Heart right ventricle (tissue), 16 donors: ENCODE data around the gene TUFM. TPM values are rescaled to one million over a fixed set of nuclear protein-coding genes. Genes with fewer than 3 reads are reported as not detected.
A peak's percentile ranks its signal among the peaks of the same experiment; 100 is the strongest.

Experiments
- ATAC-seq, 8 donors: fragments of 200-7000 bp; cut with Tn5 transposase; one replicate each; pipeline ENCODE4 v1.9.1; 2020; ENCODE audit warnings: mild to moderate bottlenecking in 8 of 8, moderate library complexity in 8 of 8, moderate number of reproducible peaks in 1 of 8
- DNase-seq, 2 donors: peaks; one replicate each; pipeline ENCODE4 v3.0.0-alpha.2; 2020
- H3K27ac ChIP-seq, 10 donors: fragments of 200-600 bp; sonication (generic) in 2 of 10; one replicate each; pipeline versions ENCODE4 v1.5.0 to v1.8.0; 2020 to 2022; ENCODE audit warnings: mild to moderate bottlenecking in 3 of 10
- H3K27me3 ChIP-seq, 7 donors: fragments of 200-600 bp; one replicate each; pipeline ENCODE4 v1.8.0; 2021 to 2022; ENCODE audit warnings: mild to moderate bottlenecking in 2 of 7
- H3K36me3 ChIP-seq, 9 donors: fragments of 200-600 bp; sonication (generic) in 1 of 9; one replicate each; pipeline versions ENCODE4 v1.5.0 to v1.8.0; 2020 to 2022; ENCODE audit warnings: mild to moderate bottlenecking in 2 of 9
- H3K4me1 ChIP-seq, 9 donors: fragments of 200-600 bp; sonication (generic) in 1 of 9; one replicate each; pipeline versions ENCODE4 v1.5.0 to v1.8.0; 2020 to 2022; ENCODE audit warnings: mild to moderate bottlenecking in 4 of 9
- H3K4me3 ChIP-seq, 10 donors: fragments of 200-600 bp; sonication (generic) in 2 of 10; one replicate each; pipeline versions ENCODE4 v1.5.0 to v1.8.0; 2020 to 2022; ENCODE audit warnings: mild to moderate bottlenecking in 7 of 10, moderate library complexity in 2 of 10
- H3K9me3 ChIP-seq, 11 donors: fragments of 200-600 bp in 10 of 11; sonication (generic) in 2 of 11; one replicate each; pipeline versions ENCODE4 v1.5.0 to v1.8.0; 2013 to 2022; ENCODE audit warnings: mild to moderate bottlenecking in 2 of 11, control low read depth in 1 of 11, moderate library complexity in 1 of 11
- WGBS, 2 donors: extraction: QIAGEN DNeasy Blood & Tissue Kit; methylation state at CpG; one replicate each; pipeline ENCODE4 v1.1.7; 2013; ENCODE audit warnings: inconsistent platforms in 1 of 2; 5-methylcytosine and 5-hydroxymethylcytosine counted together
- intact Hi-C, 10 donors: fragments of 100-400 bp; cut with DNase I; formaldehyde crosslinking; loops; one replicate each; pipeline versions ENCODE4 v1.11.1 to v1.14.2; 2022
- polyA plus RNA-seq, 2 donors: library from polyadenylated mRNA; stranded (reverse); fragments of 200-250 nt; gene quantifications; one replicate each; pipeline ENCODE4 v1.2.3, GENCODE V29; 2013
- total RNA-seq, 10 donors: library from RNA; stranded (reverse); fragmentation: NEBNext Ultra II Directional in 3 of 10; extraction: Animal tissue kit (Norgen Biotek cat#: 25700) in 3 of 10; gene quantifications; one replicate each; pipeline versions ENCODE4 v1.2.1 to v1.2.4, GENCODE V29; 2021 to 2023
- TF ChIP-seq, protein P1 (sequence below), 9 donors: fragments of 200-600 bp; sonication (generic) in 2 of 9; IDR thresholded peaks; one replicate each; pipeline versions ENCODE4 v1.5.0 to v1.8.0; 2021 to 2022; ENCODE audit warnings: antibody characterized with exemption in 9 of 9, mild to moderate bottlenecking in 5 of 9, moderate library complexity in 1 of 9
- donor health status: Arrhythmogenic right ventricular cardiomyopathy.
- donor health status: ischemic (EF 13 %, LVEDD 7.1; RV severe dilation, severe dysfunction).
- donor health status: healthy with polysubstance abuse.
- donor health status: DM: no; HTN: yes; CAD: no.
- donor health status: DM: no; HTN: no; CAD: no.
- donor health status: ischemic (EF 25% LVEDD 6.9; RV normal size, moderate dysfunction).
- donor health status: ischemic (EF 25% LVEDD 5.7; RV mildly dilated, moderate dysfunction).
- donor health status: healthy.
- donor health status: DM: yes; HTN: yes; CAD: no.
- donor health status: Ischemic cardiomyopathy.
- donor health status: ischemic (EF 35%, LVEDD 5.7; RV mildly dilated, moderate dysfunction).
- donor health status: nonischemic (EF 11% LVEDD 7.7; RV severe dilation, severe dysfunction).
- donor health status: DM: yes; HTN: yes; CAD: no.
- donor health status: PGD.
- donor health status: ischemic (EF 29% LVEDD 5.4; RV normal size, mild dysfunction).
- donor health status: nonischemic (EF 23%, LVEDD 6.1; RV moderate dilation, normal function).

TUFM gene
- total and polyA plus RNA-seq, 12 donors, result 193 to 362 (median 242) TPM

- intact Hi-C loops, result loop anchor here in 6 of 10 donors (1.0 to 10.0 kb wide), 8 partner anchors 22 to 123 kb away; partner anchors contain the start of genes RABEP2 (in 2 of the 6), TUFM (in 2 of the 6), CD19 (in 1 of the 6) and SH2B1 (in 1 of the 6)
- H3K4me1 ChIP-seq, result peaks cover 8 to 34% (median 23%) of the 10 kb centered on the region in 9 donors
- 0% methylated on average over 58 to 59 of the region's 60 CpGs for WGBS, 2 donors
Measured at GRCh38 chr16:28823873-28824716, 22.1 kb downstream of the TUFM start.

GRCh38 chr16:28823291-28823872 lies 22.8 kb downstream of the TUFM start:
- TF ChIP-seq, protein P1, sequence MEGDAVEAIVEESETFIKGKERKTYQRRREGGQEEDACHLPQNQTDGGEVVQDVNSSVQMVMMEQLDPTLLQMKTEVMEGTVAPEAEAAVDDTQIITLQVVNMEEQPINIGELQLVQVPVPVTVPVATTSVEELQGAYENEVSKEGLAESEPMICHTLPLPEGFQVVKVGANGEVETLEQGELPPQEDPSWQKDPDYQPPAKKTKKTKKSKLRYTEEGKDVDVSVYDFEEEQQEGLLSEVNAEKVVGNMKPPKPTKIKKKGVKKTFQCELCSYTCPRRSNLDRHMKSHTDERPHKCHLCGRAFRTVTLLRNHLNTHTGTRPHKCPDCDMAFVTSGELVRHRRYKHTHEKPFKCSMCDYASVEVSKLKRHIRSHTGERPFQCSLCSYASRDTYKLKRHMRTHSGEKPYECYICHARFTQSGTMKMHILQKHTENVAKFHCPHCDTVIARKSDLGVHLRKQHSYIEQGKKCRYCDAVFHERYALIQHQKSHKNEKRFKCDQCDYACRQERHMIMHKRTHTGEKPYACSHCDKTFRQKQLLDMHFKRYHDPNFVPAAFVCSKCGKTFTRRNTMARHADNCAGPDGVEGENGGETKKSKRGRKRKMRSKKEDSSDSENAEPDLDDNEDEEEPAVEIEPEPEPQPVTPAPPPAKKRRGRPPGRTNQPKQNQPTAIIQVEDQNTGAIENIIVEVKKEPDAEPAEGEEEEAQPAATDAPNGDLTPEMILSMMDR (IDR thresholded peaks at IDR 0.05), result no peak
- H3K27me3 ChIP-seq, result no peaks in the 10 kb centered on the region
- ATAC-seq (peak in 4 of 8 donors; percentile 1 to 65 (median 5)), DNase-seq (no peak)
- peak overlapping the region; percentile 79 to 100 (median 100) for H3K4me3 ChIP-seq
- H3K9me3 ChIP-seq, result no peaks in the 10 kb centered on the region
- H3K27ac ChIP-seq, result peak overlapping the region; percentile 92 to 100 (median 100)
- H3K4me1 ChIP-seq, result peaks cover 8 to 34% (median 23%) of the 10 kb centered on the region in 9 donors
- intact Hi-C loops, result loop anchor here in 6 of 10 donors (2.0 to 10.0 kb wide), 6 partner anchors 39 to 124 kb away; partner anchors contain the start of genes RABEP2 (in 2 of the 6), CD19 (in 1 of the 6) and SH2B1 (in 1 of the 6)
- 1% methylated on average over 48 to 61 of the region's 62 CpGs for WGBS, 2 donors
- peaks cover 0 to 43% (median 22%) of the 10 kb centered on the region in 9 donors for H3K36me3 ChIP-seq

More at GRCh38 chr16:28823873-28824716, 22.1 kb downstream of the TUFM start:
- peak; percentile 97 to 99 for DNase-seq
- Histone ChIP-seq H3K4me3 (peak overlapping the region; percentile 79 to 100 (median 100)), H3K9me3 (no peaks in the 10 kb centered on the region), H3K27ac (peak overlapping the region; percentile 92 to 100 (median 100)), H3K36me3 (peaks cover 0 to 50% (median 27%) of the 10 kb centered on the region in 9 donors), H3K27me3 (no peaks in the 10 kb centered on the region)
- peak; percentile 92 to 97 (median 95) for ATAC-seq
- TF ChIP-seq, protein P1 (IDR thresholded peaks at IDR 0.05), result peak in 7 of 9 donors; percentile 24 to 49 (median 39)

- DNase-seq, result peak; percentile 94 to 95
- Histone ChIP-seq H3K4me1 (peaks cover 8 to 34% (median 23%) of the 10 kb centered on the region in 9 donors), H3K27ac (peak within 1 kb of the TSS; percentile 92 to 100 (median 100)), H3K9me3 (no peaks in the 10 kb centered on the region), H3K4me3 (peak within 1 kb of the TSS; percentile 79 to 100 (median 100)), H3K27me3 (no peaks in the 10 kb centered on the region), H3K36me3 (peaks cover 0 to 36% (median 15%) of the 10 kb centered on the region in 9 donors)
- peak; percentile 72 to 89 (median 78) for ATAC-seq
- intact Hi-C loops, result loop anchor here in 6 of 10 donors (1.0 to 10.0 kb wide), 7 partner anchors 24 to 125 kb away; partner anchors contain the start of genes RABEP2 (in 2 of the 6), CD19 (in 1 of the 6), SH2B1 (in 1 of the 6) and TUFM (in 1 of the 6)
- 1% methylated on average over 45 to 89 of the region's 91 CpGs for WGBS, 2 donors
- TF ChIP-seq, protein P1 (IDR thresholded peaks at IDR 0.05), result peak in 4 of 9 donors; percentile 5 to 26 (median 20)
Measured at GRCh38 chr16:28822520-28823290, 23.4 kb downstream of the TUFM start, which contains the start of gene ATXN2L. Gene ATXN2L, plus strand, starts transcription at chr16:28822999. Its CDS starts 261 bp downstream, at chr16:28823260.
